Liver (tissue), 3 donors: ENCODE data around the gene MRPL54.

Experiments used
- GABPA ChIP-seq, 2 donors: IDR thresholded peaks in 1 of 2; conservative IDR thresholded peaks in 1 of 2; 2 replicates each; pipeline ENCODE4 v1.6.1; 2016; ENCODE audit warnings: antibody characterized with exemption in 2 of 2, mild to moderate bottlenecking in 1 of 2, moderate library complexity in 1 of 2
- TAF1 ChIP-seq: conservative IDR thresholded peaks from 2 replicates; pipeline ENCODE4 v1.6.1; 2016; ENCODE audit warnings: antibody characterized with exemption, mild to moderate bottlenecking
- YY1 ChIP-seq: IDR thresholded peaks from 2 replicates; pipeline ENCODE4 v1.6.1; 2016; ENCODE audit warnings: antibody characterized with exemption, mild to moderate bottlenecking
- TF ChIP-seq, protein P1 (sequence below): fragments of 150-350 bp; IDR thresholded peaks from 2 replicates; pipeline ENCODE4 v1.5.1; 2017; ENCODE audit warnings: improper control_type of control experiment, low read depth, low read length; ENCODE audit not compliant: missing input control
- donor health status: healthy.
- donor health status: healthy.

DNA sequence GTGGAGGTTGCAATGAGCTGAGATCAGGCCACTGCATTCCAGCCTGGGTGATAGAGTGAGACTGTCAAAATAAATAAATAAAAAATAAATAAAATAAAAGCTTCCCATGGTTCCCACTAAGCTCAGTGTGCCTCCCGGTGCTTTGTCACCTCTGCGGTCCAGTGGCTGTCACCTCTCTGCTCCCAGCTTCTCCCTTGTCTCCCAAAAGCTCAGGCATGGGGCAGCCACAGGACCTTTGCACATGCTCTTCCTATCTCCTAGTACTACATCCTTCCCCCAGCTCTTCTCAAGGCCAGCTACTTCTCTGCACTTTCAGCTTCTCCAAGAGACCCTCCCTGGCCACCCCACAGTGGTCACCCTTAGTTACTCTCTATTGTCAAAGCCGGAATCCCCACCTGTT is 31.3 kb downstream of the MRPL54 start:
- TF ChIP-seq, protein P1, sequence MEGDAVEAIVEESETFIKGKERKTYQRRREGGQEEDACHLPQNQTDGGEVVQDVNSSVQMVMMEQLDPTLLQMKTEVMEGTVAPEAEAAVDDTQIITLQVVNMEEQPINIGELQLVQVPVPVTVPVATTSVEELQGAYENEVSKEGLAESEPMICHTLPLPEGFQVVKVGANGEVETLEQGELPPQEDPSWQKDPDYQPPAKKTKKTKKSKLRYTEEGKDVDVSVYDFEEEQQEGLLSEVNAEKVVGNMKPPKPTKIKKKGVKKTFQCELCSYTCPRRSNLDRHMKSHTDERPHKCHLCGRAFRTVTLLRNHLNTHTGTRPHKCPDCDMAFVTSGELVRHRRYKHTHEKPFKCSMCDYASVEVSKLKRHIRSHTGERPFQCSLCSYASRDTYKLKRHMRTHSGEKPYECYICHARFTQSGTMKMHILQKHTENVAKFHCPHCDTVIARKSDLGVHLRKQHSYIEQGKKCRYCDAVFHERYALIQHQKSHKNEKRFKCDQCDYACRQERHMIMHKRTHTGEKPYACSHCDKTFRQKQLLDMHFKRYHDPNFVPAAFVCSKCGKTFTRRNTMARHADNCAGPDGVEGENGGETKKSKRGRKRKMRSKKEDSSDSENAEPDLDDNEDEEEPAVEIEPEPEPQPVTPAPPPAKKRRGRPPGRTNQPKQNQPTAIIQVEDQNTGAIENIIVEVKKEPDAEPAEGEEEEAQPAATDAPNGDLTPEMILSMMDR, result no peak
- TF ChIP-seq TAF1 (no peak), GABPA (IDR thresholded peaks at IDR 0.05 in 1 of 2, conservative IDR thresholded peaks at IDR 0.05 in 1 of 2) (no peak), YY1 (no peak)
